NCI-H2196 treated with DMSO at 0.1 percent for 48 hours (cell line): ENCODE data around the gene GALNT12.

ENCODE experiments used
- DNase-seq: peaks from one replicate; lab custom pipeline; 2025; ENCODE audit not compliant: unreplicated experiment; lab: John Stamatoyannopoulos, UW

The GALNT12 gene, protein sequence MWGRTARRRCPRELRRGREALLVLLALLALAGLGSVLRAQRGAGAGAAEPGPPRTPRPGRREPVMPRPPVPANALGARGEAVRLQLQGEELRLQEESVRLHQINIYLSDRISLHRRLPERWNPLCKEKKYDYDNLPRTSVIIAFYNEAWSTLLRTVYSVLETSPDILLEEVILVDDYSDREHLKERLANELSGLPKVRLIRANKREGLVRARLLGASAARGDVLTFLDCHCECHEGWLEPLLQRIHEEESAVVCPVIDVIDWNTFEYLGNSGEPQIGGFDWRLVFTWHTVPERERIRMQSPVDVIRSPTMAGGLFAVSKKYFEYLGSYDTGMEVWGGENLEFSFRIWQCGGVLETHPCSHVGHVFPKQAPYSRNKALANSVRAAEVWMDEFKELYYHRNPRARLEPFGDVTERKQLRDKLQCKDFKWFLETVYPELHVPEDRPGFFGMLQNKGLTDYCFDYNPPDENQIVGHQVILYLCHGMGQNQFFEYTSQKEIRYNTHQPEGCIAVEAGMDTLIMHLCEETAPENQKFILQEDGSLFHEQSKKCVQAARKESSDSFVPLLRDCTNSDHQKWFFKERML

DNA sequence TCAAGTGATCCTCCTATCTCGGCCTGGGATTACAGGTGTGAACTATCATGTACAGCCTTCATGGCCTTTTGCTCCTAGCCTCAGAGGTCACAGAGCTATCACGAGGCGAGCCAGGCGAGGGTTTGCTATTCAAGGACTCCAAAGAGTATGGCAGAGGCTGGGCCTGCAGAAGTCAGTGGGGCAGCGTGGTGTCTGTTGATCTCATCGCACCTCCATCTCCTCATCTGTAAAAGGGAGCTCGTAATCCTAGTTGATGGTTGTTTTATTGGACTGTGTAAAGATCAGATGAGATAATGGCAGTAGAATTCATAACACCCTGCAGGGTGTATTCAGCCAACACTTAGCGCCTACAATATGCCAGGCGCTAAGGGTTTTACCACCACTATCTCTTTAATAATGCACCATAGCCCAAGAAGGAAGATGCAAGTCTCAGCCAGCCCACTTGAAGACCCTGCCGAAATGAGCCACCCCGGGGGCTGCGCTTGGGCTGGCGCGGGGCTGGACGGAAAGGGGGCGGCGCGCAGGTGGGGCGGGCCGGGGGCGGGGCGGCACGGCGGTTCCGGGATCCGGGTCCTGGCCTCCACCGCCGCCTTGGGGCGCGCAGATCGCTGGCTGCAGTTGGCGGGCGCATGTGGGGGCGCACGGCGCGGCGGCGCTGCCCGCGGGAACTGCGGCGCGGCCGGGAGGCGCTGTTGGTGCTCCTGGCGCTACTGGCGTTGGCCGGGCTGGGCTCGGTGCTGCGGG lies at the start of gene GALNT12:
Gene GALNT12 (plus strand): TSS at position 601 of the 744 bp plus-strand sequence. CDS start 29 bp downstream, at position 630.
- DNase-seq, result no peak

DNA sequence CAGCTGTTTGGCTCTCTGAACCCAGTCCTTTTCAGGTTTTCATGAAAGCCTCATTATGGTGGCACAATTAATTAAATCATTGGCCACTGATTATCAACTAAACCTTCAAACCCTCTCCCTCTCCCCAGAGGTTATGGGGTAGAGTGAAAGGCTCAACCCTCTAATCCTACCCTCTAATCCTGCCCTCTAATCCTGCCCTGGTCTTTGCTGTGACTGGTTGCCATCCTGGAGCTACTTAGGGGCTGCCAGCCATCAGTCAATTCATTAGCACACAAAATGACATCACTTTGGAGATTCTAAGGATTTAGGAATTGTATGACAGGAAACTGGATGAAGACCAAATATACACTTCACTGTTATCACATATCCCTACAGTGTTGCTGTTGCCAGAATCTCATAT lies 47.2 kb upstream of the GALNT12 start:
- no peak for DNase-seq

- no peak for DNase-seq
These were observed 43.3 kb upstream of the GALNT12 start for GRCh38 chr9:98763986-98764745.

GRCh38 chr9:98765256-98765655 lies 42.2 kb upstream of the GALNT12 start:
- no peak for DNase-seq

DNA sequence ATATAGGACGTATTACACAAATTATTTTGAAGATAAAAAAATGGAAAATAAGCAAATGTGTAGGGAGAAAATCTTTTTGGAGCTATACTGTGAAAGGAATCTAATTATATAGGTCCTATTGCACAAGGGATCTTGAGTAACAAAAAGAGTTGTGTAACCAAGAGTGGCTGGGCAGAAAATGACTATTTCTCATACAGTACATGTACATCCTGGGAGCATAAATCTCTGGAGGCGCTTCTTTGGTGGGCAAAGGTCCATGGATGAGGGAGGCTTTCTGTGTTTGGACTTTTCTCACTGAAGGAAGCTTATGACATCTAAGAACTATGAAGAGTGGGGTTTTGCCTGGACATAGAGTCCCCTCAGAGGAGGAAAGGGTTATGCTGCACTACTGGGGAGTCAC lies 40.9 kb upstream of the GALNT12 start:
- DNase-seq, result no peak

GRCh38 chr9:98767196-98767595 lies 40.3 kb upstream of the GALNT12 start:
- DNase-seq, result no peak

DNA sequence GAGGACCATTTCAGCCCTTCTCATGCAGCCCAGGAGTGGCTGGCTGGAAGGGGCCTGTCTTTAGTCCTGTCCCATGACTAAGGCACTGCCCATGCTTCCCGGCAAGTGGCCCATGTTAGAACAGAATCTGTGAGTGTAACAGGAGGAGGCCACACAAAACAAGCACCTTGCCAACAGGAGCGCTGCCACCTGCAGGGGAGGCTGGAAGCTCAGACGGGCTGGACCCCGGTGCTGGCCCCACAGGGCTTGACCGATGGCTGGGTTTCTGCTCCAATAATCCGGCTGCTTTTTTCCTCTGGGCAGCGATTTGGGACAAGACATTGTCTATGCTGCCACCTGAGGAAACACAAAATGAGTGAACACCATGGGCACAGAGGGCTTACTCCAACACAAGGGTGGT lies 39.6 kb upstream of the GALNT12 start:
- no peak for DNase-seq

- DNase-seq, result no peak
These were observed 39.1 kb upstream of the GALNT12 start for GRCh38 chr9:98768344-98768743.

- no peak for DNase-seq
These were observed 36.8 kb upstream of the GALNT12 start for GRCh38 chr9:98770717-98771116.

GRCh38 chr9:98771209-98771874 lies 36.1 kb upstream of the GALNT12 start:
- no peak for DNase-seq

GRCh38 chr9:98772364-98773155 lies 34.9 kb upstream of the GALNT12 start:
- DNase-seq, result no peak

GRCh38 chr9:98773721-98774120 lies 33.7 kb upstream of the GALNT12 start:
- DNase-seq, result no peak

DNA sequence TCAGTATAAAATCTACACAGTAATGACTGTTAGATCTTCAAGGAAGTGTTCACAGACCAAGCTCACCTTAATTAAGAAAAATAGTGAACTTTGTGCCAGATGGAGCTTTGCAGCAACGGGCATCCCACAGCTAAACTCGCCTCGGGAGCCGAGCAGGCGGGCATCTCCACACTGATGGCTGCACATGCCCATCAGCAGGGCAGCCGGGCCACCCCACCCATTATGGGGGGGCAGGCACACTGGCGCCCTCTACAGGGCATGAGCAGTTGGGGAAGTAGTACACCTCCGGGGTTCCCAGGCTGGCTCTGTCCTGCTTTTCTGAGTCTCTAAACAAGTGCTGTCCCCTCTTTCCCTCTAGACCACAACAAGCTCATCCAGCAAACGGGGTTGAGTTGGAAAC lies 32.7 kb upstream of the GALNT12 start:
- DNase-seq, result no peak

DNA sequence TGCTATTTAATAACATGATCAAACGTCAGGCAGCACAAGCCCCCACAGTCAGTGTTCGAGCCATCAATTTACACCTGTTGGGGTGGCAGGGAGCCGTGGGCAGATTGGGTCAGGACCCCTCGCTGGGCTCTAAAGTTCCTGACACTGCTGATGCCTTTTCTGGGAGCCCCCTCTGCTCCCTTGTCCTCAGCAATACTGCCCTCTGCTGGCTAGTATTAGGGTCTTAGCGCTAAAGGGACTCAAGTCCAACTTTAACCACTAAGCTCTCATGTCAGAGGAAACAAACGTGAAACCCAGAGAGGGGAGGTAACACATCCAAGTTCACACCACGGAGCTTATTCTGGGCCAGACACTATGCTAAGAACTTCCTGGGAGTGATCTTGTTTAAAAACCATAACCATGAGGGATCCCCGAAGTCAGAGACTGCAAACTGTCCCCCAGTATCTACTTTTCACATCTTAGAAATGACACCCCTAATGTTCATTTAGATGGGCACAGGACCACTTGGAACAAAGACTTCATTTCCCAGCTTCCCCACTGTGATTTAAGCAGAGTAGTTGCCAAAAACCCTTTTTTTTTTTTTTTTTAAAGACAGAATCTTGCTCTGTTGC lies 31.5 kb upstream of the GALNT12 start:
- DNase-seq, result no peak

GRCh38 chr9:98777618-98778017 lies 29.9 kb upstream of the GALNT12 start:
- DNase-seq, result no peak

DNA sequence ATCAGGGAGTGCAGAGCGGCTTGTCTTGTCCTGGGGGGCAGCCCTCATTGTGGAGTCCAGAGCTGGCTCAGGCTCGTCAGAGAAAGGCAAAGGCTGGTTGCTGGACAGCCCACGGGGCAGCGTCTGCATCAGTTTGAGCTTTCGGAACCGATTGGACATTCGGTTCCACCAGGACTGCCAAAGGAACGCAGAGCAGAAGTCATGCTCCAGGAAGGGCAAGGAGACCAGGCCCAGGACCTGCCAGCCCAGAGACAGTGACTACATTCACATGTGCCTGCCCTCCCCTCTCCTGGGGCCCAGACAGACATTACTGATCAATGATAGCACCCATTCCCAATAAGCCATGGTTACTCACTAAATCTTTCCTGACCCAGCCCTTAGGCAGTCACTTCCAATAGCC lies 29.2 kb upstream of the GALNT12 start:
- no peak for DNase-seq

GRCh38 chr9:98778711-98779530 lies 28.5 kb upstream of the GALNT12 start:
- DNase-seq, result no peak

DNA sequence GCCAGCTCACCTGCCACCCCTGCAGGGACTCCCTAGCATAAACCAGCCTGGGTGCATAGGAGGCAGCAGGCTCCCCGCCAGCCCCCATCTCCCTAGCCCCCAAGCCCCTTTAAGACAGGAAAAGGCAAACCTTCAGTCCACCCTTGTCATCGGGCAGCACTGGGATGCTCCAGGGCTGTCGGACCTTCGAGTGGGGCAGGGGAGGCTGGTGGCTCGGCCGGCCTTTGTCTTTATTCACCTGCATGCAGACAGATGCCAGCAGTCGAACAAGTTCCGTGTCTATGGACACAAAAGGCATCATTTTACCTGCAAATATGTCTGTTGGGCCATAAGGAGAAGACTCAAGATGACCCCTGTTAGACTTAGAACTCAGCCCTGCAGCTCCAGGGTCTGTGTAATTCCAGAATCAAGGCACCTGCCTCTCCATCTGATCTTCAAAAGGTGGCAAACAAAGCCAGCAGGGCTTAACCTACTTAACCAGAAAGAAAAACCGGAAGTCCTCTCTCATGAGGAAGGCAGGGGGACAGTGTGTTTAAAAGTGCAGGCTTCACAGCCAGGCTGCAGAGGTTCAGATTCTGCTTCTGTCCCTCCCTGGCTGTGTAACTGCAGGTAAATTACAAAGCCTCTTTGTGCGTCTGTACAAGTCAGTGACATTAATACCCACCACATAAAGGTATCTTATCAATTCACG lies 27.3 kb upstream of the GALNT12 start:
- DNase-seq, result no peak
